Mammary epithelial cell (primary cell): ENCODE data around the gene DBF4B.

Experiments used
- EZH2 ChIP-seq: IDR thresholded peaks from 2 replicates; pipeline ENCODE4 v1.6.1; 2012; ENCODE audit warnings: low read length, inconsistent platforms, borderline replicate concordance
- TF ChIP-seq, protein P1 (sequence below), 2 donors: IDR thresholded peaks in 1 of 2; conservative IDR thresholded peaks in 1 of 2; 2 replicates each; pipeline ENCODE4 v1.5.1; 2011 to 2012; ENCODE audit warnings: inconsistent platforms in 2 of 2, low read length in 2 of 2, mild to moderate bottlenecking in 2 of 2, control low read depth in 1 of 2, low read depth in 1 of 2; ENCODE audit not compliant: insufficient read depth in 1 of 2; ENCODE audit errors: extremely low read depth in 1 of 2

GRCh38 chr17:44776628-44777393 lies 68.3 kb downstream of the DBF4B start:
- TF ChIP-seq, protein P1, sequence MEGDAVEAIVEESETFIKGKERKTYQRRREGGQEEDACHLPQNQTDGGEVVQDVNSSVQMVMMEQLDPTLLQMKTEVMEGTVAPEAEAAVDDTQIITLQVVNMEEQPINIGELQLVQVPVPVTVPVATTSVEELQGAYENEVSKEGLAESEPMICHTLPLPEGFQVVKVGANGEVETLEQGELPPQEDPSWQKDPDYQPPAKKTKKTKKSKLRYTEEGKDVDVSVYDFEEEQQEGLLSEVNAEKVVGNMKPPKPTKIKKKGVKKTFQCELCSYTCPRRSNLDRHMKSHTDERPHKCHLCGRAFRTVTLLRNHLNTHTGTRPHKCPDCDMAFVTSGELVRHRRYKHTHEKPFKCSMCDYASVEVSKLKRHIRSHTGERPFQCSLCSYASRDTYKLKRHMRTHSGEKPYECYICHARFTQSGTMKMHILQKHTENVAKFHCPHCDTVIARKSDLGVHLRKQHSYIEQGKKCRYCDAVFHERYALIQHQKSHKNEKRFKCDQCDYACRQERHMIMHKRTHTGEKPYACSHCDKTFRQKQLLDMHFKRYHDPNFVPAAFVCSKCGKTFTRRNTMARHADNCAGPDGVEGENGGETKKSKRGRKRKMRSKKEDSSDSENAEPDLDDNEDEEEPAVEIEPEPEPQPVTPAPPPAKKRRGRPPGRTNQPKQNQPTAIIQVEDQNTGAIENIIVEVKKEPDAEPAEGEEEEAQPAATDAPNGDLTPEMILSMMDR (conservative IDR thresholded peaks at IDR 0.05 in 1 of 2, IDR thresholded peaks at IDR 0.05 in 1 of 2; ENCODE audit: extremely low read depth in 1 of 2, insufficient read depth in 1 of 2, low read depth in 1 of 2, low read length in 2 of 2), result no peak
- no peak for TF ChIP-seq EZH2
